Skin of body (tissue), 2 donors: ENCODE measurements around the gene CSMD2. TPM values are rescaled to one million over a fixed set of nuclear protein-coding genes. Genes with fewer than 3 reads are reported as not detected.
A peak's percentile ranks its signal among the peaks of the same experiment; 100 is the strongest.

Experiments used
- DNase-seq: peaks from one replicate; lab custom pipeline; 2025; lab: John Stamatoyannopoulos, UW
- total RNA-seq: library from RNA; depleted of rRNA; stranded (reverse); fragments of >200 nt; gene quantifications from one replicate; pipeline ENCODE4 v1.2.3, GENCODE V29; 2014

CSMD2 gene
- total RNA-seq, 1 donor from 2014 or later = 2.4 TPM

DNA sequence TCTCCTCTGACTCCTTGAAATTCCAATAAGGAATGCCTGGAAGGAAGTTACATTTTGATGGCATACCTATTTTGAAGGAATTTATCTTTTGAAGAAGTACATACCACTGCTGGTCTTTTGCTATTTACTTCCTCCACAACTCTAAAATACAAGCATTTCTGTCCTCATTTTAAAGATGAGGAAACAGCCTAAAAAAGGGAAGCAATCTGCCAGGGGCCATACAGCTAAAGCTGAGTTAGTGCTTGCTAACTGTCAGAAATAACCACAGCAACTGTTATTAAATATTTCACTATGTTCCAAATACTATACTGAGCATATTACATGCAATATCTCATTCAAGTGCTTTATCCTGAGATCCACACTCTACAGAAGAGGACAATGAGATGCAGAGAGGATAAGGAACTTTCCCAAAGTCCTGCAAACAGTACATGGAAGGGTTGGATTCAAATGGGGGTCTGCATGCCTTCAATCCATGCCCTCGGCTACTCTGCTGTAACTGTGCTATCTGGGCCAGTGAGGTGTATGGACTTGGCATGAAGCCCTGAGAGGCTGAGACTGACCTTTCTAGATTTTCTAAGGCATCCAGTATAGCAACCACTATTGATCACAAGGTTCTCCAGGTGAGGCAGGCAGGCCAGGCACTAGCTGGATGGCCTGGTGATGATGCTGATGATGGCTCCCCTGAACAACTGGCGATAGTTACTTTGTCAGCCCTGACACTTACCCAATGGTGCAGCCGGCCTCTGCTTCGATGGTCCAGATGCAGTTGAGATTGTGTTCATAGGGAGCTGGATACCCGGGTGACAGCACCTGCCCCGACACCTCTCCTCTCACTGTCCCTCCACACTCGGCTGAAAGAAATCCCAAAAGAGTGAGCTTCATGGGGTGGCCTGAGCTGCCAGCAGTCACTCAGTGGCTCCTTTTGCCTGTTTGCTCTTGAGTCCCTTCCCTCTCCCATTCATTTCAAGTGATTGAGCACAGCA lies 472.5 kb downstream of the CSMD2 start:
- DNase-seq = no peak

DNA sequence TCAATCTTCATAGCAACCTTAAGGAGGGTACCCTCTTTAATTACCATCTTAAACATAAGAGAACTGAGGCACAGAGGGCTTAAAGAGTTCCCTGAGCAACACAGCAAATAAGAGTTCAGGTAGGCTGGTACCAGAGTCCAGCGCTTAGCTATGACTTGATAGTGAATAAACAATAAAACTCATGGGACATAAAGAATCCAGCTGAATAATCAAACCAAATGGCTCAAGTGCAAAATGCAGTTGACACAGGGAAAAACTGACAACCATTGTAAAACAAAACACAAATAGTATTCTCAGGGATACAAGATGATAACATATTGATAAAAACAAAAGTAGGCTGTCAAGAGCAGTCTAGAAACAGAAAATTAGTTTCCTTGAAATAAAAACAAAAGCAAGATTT lies 478.0 kb downstream of the CSMD2 start:
- DNase-seq = no peak

DNA sequence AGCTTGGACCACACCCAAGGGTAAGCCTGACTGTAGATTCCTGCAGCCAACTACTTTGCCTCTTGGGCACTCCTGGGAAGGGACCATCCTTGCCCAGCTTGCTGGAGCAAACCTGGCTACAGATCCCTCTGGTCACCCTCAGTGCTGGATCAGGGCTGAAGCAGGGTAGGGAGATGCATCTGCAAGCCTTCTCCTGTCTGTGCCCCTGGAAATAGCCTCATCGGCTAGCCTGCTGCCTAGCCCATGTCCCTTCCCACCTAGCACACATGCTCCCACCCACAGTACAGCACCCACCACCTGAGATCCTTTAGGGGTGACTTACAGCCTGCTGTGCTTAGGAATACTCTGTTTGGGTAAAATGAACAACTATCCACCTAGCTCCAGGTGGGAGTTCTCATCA lies 478.5 kb downstream of the CSMD2 start:
- no peak for DNase-seq

DNA sequence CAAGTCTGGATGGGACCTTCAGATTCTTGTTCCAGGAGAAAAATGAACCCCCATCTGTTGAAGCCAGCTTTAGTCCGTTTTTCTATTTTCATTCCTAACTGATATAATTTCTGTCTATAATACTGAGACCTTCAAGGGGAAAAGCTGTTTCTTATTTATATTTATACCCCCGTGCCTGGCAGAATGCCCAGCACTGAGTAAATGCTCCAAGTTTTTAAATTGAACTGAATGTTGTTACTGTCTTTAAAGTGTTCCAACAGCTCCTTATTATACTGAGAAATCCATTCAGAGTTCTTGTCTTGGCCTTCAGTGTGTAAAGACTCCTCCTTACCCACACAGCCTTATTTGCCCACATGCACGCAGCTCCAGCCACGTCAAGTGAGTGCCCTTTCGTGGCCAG lies 479.8 kb downstream of the CSMD2 start:
- peak; percentile 56 for DNase-seq

DNA sequence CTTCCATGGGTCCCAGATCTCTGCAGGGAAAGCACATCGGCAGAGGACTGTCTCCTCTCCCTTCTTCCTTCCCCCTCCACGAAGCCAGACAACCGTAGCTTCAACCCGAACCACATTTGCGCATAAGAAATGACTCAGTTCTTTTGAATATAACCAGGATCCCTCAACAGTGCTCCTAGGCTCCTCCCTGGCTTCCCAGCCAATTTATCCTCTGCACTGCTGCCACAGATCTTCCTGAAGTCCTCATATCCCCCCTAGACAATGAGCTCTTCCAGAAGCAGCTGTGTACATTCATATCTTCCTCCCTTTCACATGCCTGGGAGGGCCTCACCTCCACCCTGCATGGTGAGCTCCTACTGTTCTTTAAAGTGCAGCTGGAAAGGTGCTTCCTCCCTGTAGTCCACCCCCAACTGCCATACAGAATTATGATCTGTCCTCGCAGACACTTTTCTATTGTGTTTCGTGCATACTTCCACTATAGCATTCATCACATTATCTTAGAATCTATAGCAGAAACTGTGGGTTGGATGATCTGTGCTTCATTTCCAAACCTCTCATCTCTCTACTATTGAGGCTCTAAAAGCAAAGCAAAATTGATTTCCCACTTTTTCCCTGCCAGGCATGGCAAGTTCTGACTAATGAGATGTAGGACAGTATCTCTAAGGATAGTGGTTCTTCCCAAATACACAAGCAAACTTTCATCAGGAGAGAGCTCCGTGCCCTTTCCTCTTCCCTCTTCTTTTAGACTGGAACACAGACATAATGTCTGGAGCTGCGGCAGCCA lies 480.4 kb downstream of the CSMD2 start:
- no peak for DNase-seq

DNA sequence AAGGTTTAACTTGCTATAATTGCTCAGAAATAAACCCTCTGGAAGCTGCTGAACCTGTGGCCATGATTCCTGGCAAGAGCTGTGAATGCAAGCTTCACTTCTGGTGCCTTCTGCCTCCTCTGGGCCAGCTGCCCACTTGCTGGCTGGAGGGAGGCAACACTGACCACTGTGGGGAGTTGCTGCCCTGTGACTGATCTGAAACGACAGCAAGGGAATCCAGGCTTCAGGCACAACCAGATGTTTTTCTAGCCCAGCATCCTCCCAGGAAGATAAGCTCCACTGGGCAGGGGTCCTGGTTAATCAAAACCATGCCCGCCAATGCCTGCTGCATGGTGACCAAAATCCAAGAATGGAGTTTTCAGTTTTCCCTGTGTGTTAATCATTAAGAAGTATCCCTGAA lies 481.1 kb downstream of the CSMD2 start:
- DNase-seq = no peak

DNA sequence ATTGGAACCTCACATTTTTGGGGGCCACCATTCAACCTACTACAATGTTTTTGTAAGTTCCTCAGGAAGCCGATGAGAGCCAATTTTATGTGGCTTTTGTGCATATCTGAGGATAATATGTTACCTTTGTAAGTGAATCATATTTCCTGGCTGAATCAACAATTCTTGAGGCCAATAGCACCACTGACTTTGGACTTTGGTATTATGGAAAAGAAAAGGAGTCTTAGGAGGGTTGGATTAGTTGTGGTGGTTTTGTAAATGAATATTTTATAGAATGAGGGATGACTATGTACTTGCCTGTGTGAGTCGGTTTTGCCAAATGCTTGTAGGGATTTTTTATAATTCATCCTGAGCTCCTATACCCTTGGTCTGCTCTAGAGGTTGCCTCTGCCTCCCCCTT lies 482.7 kb downstream of the CSMD2 start:
- no peak for DNase-seq

DNA sequence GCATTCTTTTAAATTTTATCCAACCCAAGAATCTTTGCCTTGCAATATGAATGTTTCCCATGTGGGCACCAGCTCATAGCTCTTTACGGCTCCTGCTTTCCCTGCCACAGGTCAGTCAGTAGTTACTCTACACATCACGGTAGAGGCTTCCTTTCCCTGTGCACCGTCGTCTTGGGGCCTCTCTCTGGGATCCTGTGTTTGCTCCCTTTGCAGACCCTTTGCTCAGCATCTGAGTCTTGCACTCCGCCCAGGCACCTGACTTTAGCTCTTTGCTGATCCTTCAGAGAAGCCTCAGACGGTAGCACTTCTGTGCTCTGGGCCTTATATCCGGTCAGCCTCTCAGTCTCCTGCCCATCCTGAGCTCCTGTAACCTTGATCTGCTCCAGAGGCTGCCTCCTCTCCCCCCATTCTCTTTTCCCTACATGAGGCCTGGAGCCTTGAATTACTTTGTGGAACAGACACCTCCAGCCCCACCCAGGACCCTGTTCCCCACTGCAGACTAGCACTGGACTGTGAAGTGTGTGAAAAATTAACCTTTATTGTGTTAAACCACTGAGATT lies 484.7 kb downstream of the CSMD2 start:
- no peak for DNase-seq

DNA sequence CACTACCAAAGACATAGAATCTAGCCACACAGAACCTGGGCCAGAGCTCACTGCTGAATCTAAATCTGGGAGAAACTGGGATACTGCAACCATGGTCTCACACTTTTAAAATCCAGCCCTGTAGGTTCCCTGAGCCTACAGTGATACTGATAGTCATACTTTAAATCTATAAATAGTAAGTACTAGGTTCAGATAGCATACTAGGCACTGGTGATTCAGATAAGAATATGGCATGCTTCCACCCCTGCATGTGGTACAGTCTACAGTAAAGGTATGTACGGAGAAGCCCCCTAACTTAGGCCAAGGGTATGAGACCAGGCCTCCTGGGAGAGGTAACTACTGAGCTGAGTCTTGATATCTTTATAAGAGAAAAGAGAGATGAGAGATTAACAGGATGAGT lies 494.5 kb downstream of the CSMD2 start:
- no peak for DNase-seq

DNA sequence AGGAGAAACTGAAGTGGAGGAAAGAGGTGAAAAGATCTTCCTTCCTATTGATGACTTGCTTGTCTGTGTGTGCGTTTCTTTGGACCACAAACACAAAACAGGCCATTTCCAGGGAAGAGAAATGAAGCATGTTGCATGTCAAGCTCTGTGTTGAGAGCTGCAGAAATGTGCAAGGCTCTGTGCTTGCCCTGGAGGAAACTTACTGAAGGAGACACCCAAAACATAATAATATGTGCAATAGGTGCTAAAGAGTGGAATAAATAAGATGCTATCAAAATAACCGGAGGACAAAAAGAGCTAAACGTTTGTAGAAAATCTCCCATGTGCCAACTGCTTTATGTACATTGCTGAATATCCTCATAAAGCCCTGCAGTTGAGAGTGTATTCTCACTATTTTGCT lies 496.3 kb downstream of the CSMD2 start:
- no peak for DNase-seq

DNA sequence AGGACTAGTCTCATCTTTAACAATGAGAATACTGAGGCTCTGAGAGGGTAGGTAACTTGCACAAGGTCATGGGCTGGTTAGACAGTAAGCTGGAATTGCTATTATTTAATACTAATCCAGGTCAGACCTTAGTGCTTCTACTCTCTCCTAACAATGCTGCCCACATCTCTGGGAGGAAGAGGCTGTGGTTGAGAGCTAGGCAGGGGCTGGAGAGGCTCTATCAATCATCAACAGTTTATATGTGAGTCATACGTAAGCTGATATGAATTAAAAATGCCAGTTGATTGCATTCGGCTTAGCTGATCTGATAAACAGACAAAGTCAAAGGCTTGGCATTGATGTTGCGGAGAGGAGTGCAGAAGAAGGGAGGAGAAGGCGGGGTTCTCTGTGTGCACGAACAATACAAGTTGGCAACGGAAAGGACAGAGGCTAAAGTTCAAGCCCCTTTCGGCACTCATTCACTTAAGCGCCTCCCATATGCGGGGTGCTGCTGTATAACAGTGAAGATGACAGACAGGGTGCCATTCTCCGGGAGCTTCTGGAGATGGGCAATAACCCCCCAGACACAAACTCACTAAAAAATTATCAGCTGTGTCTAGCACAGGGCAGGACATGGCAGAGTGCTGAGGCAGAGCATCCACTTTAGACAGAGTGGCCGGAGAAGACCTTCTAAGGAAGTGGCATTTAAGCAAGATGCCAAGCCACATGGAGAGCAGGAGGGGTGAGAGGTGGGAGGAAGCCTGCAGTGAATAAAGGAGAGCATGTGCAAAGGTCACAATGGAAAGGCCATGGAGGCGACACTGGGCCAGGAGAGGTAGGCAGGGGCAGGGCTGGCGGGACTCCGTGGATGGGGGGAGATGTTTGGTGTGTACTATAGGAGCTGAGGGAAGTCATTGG lies 497.4 kb downstream of the CSMD2 start:
- no peak for DNase-seq

DNA sequence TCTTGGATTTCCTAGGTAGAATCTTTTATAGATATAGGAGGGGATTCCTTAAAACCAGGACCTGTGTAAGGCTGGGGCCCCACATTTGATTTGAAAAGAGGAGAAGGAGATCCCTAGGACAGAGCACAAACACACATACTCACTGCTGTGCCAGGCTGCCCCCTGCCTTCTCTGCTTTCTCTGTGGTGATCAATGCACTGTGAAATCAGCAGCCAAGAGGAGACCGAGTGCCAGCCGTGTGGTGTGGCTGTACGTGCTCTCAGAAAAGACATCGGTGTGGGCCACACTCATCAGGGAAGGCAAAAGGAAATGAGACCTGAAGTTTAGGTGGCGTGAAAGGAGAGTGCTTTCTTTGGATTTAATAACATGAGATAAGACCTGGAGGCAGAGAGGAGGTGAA lies 498.4 kb downstream of the CSMD2 start:
- DNase-seq = no peak

DNA sequence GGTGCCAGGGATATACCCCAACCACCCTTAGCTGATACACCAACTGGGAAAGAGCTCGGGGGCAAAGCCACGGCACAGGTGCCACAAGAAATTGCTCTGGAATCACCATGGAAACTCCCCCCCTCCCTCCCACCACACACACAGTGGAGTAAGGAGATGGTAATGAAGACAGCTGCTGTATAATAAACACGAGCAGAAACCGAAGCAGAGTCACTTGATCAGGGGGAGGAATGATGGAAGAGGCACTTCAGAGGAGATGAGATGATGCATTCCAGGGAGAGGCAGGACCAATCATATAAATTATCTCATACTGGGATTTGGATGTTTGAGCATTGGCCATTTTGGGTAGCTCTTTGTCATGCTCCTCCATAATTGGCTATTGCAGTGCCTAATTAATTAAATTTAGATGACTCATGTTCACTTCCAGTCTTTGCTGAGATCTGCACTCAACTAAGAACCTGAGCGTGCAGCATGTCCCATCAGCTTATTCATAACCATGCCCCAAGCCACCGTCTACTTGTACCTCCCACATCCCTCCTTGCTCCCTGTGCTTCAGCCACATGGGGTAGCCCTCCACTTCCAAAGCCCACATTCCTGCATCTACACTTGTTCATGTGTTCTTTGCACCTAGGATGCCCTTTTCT lies 503.1 kb downstream of the CSMD2 start:
- no peak for DNase-seq

DNA sequence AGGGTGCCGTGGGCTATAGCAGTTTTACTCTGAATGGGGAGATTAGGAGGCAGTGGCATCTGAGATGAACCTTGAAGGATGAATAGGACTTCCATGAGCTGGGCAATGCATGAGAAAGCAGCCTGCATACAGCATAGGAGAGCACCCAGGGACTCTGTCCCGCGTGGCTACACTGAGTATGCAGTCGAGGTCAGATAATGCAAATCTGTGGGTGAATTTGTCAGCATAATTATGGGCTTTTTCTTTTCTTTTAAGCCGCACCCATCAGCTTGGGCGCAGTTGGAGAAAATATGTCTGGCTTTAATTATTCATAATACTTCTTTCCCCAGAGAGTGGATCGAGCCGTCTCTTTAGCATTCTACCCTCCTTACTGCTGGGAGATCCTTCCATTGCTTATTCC lies 504.1 kb downstream of the CSMD2 start:
- DNase-seq = no peak

DNA sequence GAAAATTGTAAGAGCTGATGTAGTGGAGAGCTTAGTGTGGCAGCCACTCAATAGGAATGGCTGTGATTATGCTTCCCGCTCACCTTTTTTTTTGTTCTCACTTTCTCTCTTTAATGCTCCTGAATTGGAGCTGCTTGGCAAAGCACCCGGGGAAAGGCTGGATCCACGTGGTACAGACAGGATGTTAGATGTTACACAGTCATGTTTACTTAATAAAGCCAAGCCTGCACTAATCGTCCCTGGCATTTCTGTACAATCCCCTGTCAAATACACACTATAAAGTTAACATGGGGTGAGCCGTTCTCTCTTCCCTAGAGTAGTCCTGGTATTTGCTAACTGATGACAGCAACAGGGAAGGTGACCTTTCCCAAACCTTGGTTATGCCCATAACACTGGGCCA lies 504.8 kb downstream of the CSMD2 start:
- no peak for DNase-seq

DNA sequence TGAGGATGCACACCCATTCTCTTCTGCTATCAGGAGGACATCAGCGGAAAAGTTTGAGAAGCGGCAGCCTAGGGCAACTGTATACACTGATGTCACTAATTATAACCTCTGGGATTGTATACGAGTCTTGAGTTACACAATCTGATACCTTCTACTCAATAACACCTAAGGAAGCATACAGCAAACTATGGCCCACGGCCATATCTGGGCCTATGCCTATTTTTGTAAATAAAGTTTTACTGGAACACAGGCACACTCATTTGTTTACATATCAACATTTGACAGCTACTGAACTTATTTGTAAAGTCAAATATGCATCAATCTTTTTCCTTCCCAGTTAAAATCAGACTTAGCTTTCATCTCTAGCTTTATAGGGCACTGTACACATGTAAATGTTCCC lies 505.4 kb downstream of the CSMD2 start:
- DNase-seq = no peak

DNA sequence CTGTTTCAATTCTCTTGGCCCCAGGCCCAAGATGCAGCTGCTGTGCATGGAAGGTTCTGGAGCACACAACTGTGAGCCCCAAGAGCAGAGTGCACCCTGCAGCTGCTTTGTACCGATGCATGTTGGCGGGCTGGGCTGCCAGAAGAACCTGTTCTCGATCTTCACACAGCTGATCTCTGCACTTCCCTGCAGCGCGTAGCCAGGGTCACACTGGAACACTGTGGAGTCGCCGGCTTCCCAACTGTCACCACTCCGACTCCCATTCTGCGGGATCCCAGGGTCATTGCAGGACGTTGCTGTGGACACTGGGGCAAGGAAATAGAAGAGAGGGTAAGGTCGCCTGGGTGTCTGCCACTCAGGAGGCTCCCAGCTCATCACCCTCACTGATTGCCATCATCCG lies 507.2 kb downstream of the CSMD2 start:
- no peak for DNase-seq

DNA sequence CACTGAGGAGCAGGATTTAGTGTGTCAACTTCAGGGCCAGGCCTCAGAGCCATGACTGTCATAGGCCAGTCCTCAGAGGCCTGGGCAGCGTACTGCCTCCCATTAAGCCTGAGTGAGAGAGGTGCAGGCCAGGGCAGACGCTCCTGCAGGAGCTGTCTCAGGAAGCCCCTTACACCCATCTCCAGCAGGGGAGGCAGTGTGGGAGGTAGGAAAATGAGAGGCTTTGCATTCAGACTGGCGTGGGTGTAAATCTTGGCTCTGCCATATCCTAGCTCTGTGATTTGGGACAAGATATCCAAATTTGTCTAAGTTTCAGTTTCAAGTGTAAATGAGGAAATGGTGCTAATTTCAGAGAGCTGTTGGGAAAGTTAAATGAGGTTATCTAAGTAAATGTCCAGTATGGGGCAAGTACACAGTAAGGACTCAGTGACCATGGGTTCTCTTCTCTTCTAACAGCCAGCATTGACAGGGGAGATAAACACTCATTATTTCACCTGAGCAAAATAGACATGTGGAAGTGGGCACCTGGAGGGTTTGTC lies 508.5 kb downstream of the CSMD2 start:
- no peak for DNase-seq

DNA sequence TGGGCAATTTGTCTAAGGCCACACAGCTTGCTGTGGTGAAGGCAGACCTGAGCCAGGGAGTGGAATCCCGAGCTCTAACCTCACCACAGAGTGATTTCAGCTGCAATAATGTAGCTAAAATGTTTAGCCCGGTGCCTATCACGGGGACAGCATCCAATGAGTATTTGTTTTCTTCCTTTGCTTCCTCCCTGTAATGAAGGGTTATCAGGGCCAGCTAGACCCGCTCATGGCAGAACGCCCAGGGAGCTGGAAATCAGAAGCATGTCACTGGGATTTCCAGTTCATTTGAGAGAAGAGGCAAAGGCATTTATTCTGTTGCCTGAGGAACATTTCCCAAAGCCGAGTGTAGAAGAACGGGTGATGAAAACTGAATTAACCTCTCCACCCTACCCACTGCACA lies 509.5 kb downstream of the CSMD2 start:
- DNase-seq = no peak

DNA sequence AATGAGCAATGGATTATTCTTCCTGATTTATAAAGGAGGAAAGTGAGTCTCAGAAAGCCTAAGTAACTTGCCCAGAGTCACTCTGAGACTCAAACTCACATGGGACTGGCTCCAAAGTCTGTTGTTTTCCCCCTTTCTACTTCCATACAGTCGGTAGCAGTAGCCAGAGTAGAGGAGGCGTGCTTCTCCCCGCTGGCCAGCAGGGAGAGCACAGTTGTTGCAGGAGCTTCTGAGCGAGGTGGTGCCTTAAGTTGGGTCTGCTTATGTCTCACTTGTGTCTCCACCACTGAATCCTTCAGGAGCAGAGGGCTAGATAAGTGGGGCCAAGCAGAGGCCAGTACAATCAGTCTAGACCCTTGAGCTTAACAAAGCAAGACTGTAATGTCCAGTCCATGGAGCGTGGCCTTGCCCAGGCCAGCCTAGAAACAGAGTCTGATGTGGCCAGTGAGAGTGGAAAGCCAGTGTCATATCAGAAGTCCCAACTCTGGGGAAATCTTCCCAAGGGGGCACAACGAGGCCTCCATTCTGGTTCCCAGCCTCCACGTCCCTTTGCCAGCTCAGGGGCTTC lies 510.7 kb downstream of the CSMD2 start:
- no peak for DNase-seq
